GM21515 (cell line): ENCODE measurements around the gene SSH3.
A peak's percentile ranks its signal among the peaks of the same experiment; 100 is the strongest.
"Not testable (repeated sequence)": the region's sequence is repeated elsewhere in the genome, so short reads cannot be mapped to it uniquely, and the experiment has no call there.

ENCODE experiments used
- ATAC-seq: cut with Tn5 transposase; IDR thresholded peaks from one replicate; pipeline ENCODE4 v1.9.1; 2021; ENCODE audit not compliant: unreplicated experiment

SSH3 gene

GRCh38 chr11:67308031-67308866, 4.9 kb downstream of the SSH3 start:
- no peak for ATAC-seq

- ATAC-seq: no peak
Observed at GRCh38 chr11:67309166-67309565, 5.8 kb downstream of the SSH3 start.

- no peak for ATAC-seq
Observed at GRCh38 chr11:67309661-67310061, 6.3 kb downstream of the SSH3 start.

GRCh38 chr11:67310246-67311050, 7.1 kb downstream of the SSH3 start:
- ATAC-seq: no peak

- no peak for ATAC-seq
Observed at GRCh38 chr11:67311051-67311555, 7.8 kb downstream of the SSH3 start.

- no peak for ATAC-seq
Observed at GRCh38 chr11:67311556-67312082, 8.3 kb downstream of the SSH3 start.

GRCh38 chr11:67312187-67313021, 9.1 kb downstream of the SSH3 start:
- ATAC-seq: no peak

GRCh38 chr11:67313125-67313890, 10.0 kb downstream of the SSH3 start:
- ATAC-seq: no peak

- ATAC-seq: no peak
Observed at GRCh38 chr11:67314218-67314617, 10.9 kb downstream of the SSH3 start.

- ATAC-seq: no peak
Observed at GRCh38 chr11:67315325-67315909, 12.1 kb downstream of the SSH3 start.

GRCh38 chr11:67316882-67317204, 13.5 kb downstream of the SSH3 start:
- no peak for ATAC-seq

GRCh38 chr11:67317205-67317887, 14.0 kb downstream of the SSH3 start:
- peak; percentile 78 for ATAC-seq

- peak; percentile 27 for ATAC-seq
Observed at GRCh38 chr11:67317888-67318555, 14.7 kb downstream of the SSH3 start.

GRCh38 chr11:67318876-67319275, 15.5 kb downstream of the SSH3 start:
- not testable (repeated sequence) for ATAC-seq

- no peak for ATAC-seq
Observed at GRCh38 chr11:67320011-67320410, 16.7 kb downstream of the SSH3 start.

GRCh38 chr11:67320691-67321090, 17.4 kb downstream of the SSH3 start:
- ATAC-seq: no peak

GRCh38 chr11:67321313-67321871, 18.1 kb downstream of the SSH3 start:
- no peak for ATAC-seq

GRCh38 chr11:67322049-67322448, 18.7 kb downstream of the SSH3 start:
- ATAC-seq: no peak
